Dendritic cell treated with granulocyte-macrophage colony-stimulating factor and Interleukin-4, amounts not matched to agents 40 ng/mL and 50 ng/mL, for 4 days (primary cell): ENCODE results near the gene SHMT2.
"Not testable (repeated sequence)": the region's sequence is repeated elsewhere in the genome, so short reads cannot be mapped to it uniquely, and the experiment has no call there.

Source experiments
- H3K27ac Mint-ChIP-seq: one replicate; pipeline ENCODE4 v1.8.0; 2022; ENCODE audit warnings: mild to moderate bottlenecking, mixed read lengths
- H3K27me3 Mint-ChIP-seq: one replicate; pipeline ENCODE4 v1.8.0; 2022; ENCODE audit warnings: mild to moderate bottlenecking, mixed read lengths
- H3K36me3 Mint-ChIP-seq: one replicate; pipeline ENCODE4 v1.8.0; 2022; ENCODE audit warnings: low read depth, mixed read lengths
- H3K4me1 Mint-ChIP-seq: one replicate; pipeline ENCODE4 v1.8.0; 2022; ENCODE audit warnings: low read depth, mixed read lengths
- H3K4me3 Mint-ChIP-seq: one replicate; pipeline ENCODE4 v1.8.0; 2022; ENCODE audit warnings: mild to moderate bottlenecking, moderate library complexity, mixed read lengths
- H3K9me3 Mint-ChIP-seq: one replicate; pipeline ENCODE4 v1.8.0; 2022; ENCODE audit warnings: mixed read lengths
- intact Hi-C: fragments of 100-400 bp; cut with micrococcal nuclease; formaldehyde crosslinking; loops from one replicate; pipeline ENCODE4 v1.15.0; 2022

SHMT2 gene

DNA sequence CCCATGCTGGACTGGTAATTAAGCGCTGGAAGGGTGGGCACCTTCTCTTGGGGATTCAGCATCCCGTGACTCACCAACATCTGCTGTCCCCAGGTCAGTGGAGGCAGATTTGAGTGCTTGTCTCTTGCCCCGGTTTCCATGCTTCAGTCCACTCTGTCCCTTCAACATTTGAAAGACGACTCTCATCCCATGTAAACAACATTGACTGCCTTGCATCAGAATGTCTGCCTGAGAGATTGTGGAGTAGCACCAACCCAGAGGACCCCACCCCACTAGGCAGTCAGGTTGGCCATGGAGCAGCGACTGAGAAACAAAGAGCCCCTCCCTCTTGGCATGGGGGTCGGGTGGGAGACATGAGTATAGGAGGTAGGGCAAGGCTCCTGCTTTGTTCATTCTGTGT is 26.4 kb downstream of the SHMT2 start:
- peaks cover 79% of the 10 kb centered on the region for H3K36me3 Mint-ChIP-seq
- H3K4me1 Mint-ChIP-seq, result no peaks in the 10 kb centered on the region
- H3K4me3 Mint-ChIP-seq, result no peak overlapping the region
- no peaks in the 10 kb centered on the region for H3K9me3 Mint-ChIP-seq
- intact Hi-C loops, result no loop called here
- no peak overlapping the region for H3K27ac Mint-ChIP-seq
- no peaks in the 10 kb centered on the region for H3K27me3 Mint-ChIP-seq

DNA sequence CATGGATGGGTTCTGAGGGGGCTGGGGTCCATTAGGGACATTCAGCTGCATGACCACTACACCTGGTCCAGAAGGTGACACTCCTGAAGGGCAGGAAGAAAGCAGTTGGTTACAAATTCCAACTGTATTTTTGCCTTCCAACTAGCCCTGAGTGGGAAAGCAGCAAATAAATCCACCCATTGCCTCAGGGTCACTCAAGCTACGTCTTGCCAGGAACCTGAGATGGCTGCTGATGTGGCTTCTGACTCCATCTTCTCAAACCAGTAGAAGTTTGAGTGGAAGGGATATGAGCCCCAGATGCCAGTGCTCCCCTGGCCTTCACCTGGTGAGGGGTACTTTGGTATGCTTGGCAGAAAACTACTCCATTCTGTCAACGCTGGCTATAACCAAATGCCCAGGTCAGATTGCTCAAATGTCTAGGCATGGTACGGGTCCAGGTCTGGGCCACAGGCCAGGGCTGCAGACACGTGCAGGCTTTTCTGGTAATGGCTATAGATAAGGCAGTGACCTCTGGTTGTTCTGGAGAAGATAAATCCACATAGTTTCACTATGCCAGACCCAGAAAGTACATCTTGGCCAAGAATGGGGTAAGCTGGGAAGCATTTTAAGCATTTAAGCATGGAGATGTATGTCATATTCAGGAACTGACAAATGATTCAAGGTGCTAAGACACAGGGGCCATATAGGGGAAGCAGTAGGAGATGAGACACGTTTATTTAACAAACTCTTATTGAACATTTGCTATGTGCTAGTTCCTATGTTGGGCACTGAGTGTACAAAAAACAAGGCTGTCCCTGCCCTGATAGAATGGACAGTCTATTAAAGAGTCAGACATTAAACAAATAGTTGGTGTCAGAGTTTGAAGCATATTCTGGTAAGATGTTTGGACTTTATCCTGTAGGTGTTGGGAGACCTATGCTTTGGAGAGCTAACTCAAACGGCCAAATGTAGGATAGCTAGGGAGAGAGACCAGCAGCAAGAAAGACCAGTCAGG is 29.8 kb downstream of the SHMT2 start:
- Mint-ChIP-seq H3K27me3 (no peaks in the 10 kb centered on the region), H3K27ac (no peak overlapping the region), H3K9me3 (no peaks in the 10 kb centered on the region), H3K36me3 (peaks cover 96% of the 10 kb centered on the region), H3K4me3 (no peak overlapping the region), H3K4me1 (no peaks in the 10 kb centered on the region)
- intact Hi-C loops, result no loop called here

DNA sequence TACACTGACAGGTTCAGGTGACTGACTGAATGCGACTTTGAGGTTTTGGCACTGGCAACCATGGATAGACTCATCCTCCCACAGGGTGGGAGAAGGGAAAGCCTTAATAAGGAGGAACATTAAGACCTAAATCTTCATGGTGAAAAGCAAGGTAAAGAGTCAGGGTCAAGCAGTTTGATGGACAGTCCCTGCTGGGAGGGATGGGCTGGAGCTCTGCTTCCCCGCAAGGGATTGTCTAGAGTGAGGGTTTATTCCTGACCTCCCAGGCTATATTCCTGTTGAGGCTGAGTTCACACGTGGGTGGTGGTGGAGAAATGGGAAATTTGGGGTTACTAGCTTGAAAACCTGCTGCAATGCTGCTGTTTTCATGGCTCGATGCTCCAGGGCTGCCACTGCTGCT is 30.9 kb downstream of the SHMT2 start:
- Mint-ChIP-seq H3K9me3 (no peaks in the 10 kb centered on the region), H3K4me1 (no peaks in the 10 kb centered on the region), H3K27me3 (no peaks in the 10 kb centered on the region), H3K36me3 (peaks cover 96% of the 10 kb centered on the region), H3K27ac (no peak overlapping the region), H3K4me3 (no peak overlapping the region)
- intact Hi-C loops, result loop anchor here (5.0 kb wide), 1 partner anchor 192 kb away; no protein-coding TSS in a partner anchor

DNA sequence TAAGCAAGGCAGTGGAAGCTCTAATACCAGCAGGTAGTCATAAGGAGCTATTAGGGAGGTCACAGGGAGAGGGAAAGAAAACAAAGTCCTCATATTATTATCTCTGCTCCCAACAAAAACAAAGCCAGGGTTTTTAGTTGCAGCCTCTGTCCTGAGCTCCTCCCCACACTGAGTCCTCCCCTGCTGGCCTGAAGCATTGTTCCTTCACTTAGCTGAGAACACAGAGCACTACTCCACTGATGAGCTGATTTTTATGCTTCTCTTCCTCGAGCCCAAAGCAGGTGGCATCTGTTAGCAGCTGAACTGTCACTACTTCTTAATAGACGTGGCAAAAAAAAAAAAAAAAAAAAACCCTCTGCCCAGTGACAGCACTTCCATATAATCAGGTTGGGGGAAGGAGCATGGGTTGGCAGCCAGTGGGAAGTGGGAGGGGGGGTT is 31.9 kb downstream of the SHMT2 start:
- Mint-ChIP-seq H3K36me3 (peaks cover 96% of the 10 kb centered on the region), H3K9me3 (no peaks in the 10 kb centered on the region)

DNA sequence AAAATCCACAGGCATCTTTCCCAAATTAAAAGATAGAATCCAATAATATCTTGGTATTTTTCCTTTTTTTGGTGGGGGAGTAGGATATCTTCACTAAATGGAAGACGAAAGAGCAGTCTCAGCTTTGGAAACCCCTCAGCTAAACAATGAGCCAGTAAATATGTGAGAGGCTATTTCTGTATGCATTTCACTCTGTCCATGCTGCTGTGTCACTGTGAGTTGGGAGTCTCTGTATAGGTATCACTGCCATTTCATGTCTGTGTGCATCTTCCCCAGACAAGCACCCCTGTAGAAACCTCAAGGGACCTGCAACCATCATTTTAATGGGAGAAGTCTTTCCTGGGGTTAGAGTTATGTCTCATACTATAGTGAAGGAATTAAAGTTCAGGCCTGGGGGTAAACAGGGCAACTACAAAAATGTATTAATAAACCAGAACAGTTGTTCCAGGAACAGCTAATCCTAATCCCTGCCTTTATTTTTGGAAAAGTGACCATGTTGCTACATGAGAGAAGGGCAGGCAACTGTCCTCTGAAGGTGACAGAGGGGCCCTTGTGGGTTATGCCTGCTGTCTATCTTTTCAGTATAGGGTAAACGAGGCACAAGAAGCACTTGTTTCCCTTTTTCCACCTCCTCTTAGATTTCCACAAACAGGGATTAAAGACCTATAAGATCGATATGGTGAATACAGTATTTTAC is 32.8 kb downstream of the SHMT2 start:
- Mint-ChIP-seq H3K36me3 (peaks cover 96% of the 10 kb centered on the region), H3K9me3 (no peaks in the 10 kb centered on the region), H3K4me3 (no peak overlapping the region), H3K27me3 (no peaks in the 10 kb centered on the region), H3K4me1 (no peaks in the 10 kb centered on the region), H3K27ac (no peak overlapping the region)
- intact Hi-C loops, result loop anchor here (5.0 kb wide), 1 partner anchor 190 kb away; no protein-coding TSS in a partner anchor

More for the DNA sequence above, 31.9 kb downstream of the SHMT2 start:
- intact Hi-C loops, result loop anchor here (5.0 kb wide), 1 partner anchor 191 kb away; no protein-coding TSS in a partner anchor
- no peak overlapping the region for H3K27ac Mint-ChIP-seq
- no peaks in the 10 kb centered on the region for H3K4me1 Mint-ChIP-seq
- no peaks in the 10 kb centered on the region for H3K27me3 Mint-ChIP-seq
- H3K4me3 Mint-ChIP-seq, result no peak overlapping the region

DNA sequence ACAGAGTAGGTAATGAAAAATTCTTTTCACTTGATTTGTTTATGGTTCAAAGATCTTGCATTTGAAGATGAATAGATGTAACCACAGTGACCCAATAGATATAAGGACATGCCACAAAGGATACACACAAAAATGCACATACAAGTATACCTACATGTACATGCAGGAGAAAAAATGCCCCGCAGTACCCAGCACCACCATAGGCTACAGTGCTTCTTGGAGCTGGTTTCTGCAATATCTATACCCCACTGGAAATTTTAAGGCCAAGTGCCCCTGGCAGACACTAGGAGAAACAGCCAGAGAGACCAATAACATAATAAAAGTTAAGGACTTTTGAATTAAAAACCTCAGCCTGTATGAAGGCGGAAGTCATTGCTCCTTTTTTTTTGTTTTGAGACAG is 33.6 kb downstream of the SHMT2 start:
- H3K27me3 Mint-ChIP-seq, result no peaks in the 10 kb centered on the region
- no peak overlapping the region for H3K27ac Mint-ChIP-seq
- peaks cover 96% of the 10 kb centered on the region for H3K36me3 Mint-ChIP-seq
- intact Hi-C loops, result loop anchor here (5.0 kb wide), 1 partner anchor 189 kb away; no protein-coding TSS in a partner anchor
- no peak overlapping the region for H3K4me3 Mint-ChIP-seq
- H3K9me3 Mint-ChIP-seq, result no peaks in the 10 kb centered on the region
- H3K4me1 Mint-ChIP-seq, result peaks cover 2% of the 10 kb centered on the region

DNA sequence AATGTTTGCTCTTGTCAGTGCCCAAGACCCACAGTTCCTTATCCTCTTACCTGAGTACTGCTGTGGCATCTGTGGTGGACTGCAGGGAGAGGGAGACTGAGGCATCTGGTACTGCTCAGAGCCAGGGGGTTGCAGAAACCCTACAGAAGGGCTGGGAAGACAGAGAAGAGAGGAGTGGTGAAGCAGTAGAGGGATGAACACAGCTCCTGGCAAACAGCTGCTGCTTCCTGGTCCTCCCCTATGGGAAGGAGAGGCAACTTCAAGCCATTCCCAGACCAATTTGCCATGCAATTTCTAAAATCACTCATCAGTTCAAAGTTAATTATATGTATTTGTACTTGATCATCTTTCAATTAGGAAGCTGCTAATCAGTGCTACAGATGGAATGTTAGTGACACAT is 37.2 kb downstream of the SHMT2 start:
- Mint-ChIP-seq H3K4me3 (no peak overlapping the region), H3K4me1 (peaks cover 19% of the 10 kb centered on the region), H3K27me3 (no peaks in the 10 kb centered on the region), H3K27ac (no peak overlapping the region), H3K9me3 (no peaks in the 10 kb centered on the region), H3K36me3 (peaks cover 96% of the 10 kb centered on the region)
- intact Hi-C loops, result no loop called here

DNA sequence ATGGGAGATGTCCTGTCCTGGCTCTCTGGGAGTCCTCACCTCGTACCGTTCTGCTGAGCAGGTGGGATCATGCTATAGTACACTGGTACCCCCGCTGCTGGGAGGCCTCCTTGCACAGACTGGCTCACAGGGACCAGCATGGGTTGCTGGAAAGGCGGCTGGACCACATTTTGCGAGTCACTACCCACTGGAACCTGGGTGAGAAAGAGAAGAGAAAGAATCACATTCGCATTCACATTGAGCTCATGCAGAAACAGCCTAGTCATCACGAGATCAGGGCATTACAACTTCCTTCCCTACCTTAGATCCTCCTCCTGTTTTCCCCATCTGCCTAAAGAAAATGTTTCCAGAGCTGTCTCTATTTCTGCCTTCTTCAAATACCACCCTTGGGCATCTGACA is 38.8 kb downstream of the SHMT2 start:
- H3K4me1 Mint-ChIP-seq, result peaks cover 28% of the 10 kb centered on the region
- no peak overlapping the region for H3K4me3 Mint-ChIP-seq
- H3K9me3 Mint-ChIP-seq, result no peaks in the 10 kb centered on the region
- peaks cover 95% of the 10 kb centered on the region for H3K36me3 Mint-ChIP-seq
- no peaks in the 10 kb centered on the region for H3K27me3 Mint-ChIP-seq
- intact Hi-C loops, result no loop called here
- peak overlapping the region; percentile 53 for H3K27ac Mint-ChIP-seq

DNA sequence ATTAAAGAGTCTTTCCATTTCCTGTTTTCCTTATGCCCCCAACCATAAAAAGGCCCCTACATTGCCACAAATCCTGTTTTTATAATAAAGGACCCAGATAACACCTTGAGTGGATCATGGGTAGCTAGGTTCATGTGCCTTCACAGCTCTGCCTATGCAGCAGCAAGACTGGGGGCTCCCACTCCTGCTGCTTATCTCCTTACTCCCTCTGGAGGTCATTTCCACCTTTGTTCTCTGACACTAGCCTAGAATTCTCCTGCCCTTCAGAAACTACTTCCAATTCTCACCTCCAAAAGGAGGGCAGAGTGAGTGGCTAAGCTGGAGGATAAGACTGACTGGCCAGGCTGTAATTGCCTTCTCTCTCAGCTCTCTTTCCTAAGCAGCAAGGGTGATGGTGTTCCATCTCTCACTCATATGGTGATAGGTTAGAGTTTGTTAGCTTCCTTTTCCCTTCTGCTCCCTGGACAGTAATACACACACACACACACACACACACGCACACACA is 41.5 kb downstream of the SHMT2 start:
- Mint-ChIP-seq H3K27ac (no peak overlapping the region), H3K4me3 (no peak overlapping the region), H3K9me3 (no peaks in the 10 kb centered on the region), H3K4me1 (peaks cover 28% of the 10 kb centered on the region), H3K27me3 (no peaks in the 10 kb centered on the region), H3K36me3 (peaks cover 99% of the 10 kb centered on the region)
- intact Hi-C loops, result no loop called here

DNA sequence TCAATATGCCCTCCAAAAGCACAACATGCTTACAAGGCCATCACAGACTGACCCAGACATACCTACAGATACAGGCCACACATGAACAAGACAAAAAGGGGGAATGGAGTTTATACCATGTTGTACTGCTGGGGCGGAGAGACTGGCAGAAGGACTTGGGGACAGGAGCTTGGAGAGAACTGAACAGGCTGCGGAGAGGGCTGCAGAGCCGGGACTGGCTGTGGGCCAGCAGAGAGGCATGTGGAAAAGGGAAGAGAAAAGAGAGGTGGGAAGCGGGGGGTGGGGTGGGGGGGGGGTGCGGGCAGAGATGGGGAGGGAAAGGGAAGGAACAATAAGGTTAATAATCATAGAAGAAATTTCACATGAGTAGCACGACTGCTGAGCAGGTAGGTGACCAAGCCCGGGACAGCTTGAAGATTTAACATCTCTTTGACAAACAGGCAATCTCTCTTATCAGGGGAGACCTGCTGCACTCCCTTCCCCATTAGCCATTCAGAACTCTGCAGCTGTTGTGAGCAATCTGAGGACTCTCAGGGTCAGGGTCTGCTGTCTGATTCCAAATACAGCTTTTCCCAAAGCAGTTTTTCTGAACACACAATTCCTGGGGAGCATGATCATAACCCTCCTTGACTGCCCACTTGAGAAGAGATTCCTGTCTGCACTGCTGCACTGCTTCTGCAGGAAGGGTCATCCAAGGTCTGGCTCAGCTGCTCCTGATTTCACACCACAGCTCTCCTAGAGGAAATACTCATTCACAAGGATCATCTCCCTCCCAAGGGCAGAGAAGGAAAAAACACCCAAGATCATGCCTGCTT is 43.0 kb downstream of the SHMT2 start:
- H3K27ac Mint-ChIP-seq, result peak overlapping the region; percentile 10

DNA sequence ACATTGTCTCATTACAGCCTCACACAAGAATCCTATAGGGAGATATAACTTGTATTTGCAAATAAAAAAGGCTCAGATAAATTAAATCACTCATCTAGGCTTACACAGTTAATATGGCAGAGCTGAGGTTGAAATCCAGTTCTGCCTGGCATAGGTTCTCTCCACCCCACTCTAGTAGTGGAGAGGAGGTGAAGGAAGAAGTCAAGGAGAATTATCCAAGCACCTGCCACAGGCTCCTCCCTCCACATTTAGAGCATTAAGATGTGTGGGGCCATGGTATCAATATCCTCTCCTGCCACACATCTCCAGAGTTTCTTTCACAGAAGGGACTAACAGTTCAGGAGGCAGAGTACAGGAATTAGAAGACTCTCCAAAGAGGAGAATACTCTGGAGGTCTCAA is 44.0 kb downstream of the SHMT2 start:
- peaks cover 99% of the 10 kb centered on the region for H3K36me3 Mint-ChIP-seq
- peaks cover 22% of the 10 kb centered on the region for H3K4me1 Mint-ChIP-seq
- no peaks in the 10 kb centered on the region for H3K9me3 Mint-ChIP-seq
- intact Hi-C loops, result no loop called here
- H3K27me3 Mint-ChIP-seq, result no peaks in the 10 kb centered on the region
- H3K4me3 Mint-ChIP-seq, result no peak overlapping the region
- H3K27ac Mint-ChIP-seq, result no peak overlapping the region

More for the DNA sequence above, 43.0 kb downstream of the SHMT2 start:
- no peaks in the 10 kb centered on the region for H3K9me3 Mint-ChIP-seq
- peaks cover 28% of the 10 kb centered on the region for H3K4me1 Mint-ChIP-seq
- peaks cover 99% of the 10 kb centered on the region for H3K36me3 Mint-ChIP-seq
- no peaks in the 10 kb centered on the region for H3K27me3 Mint-ChIP-seq
- H3K4me3 Mint-ChIP-seq, result no peak overlapping the region
- intact Hi-C loops, result no loop called here

DNA sequence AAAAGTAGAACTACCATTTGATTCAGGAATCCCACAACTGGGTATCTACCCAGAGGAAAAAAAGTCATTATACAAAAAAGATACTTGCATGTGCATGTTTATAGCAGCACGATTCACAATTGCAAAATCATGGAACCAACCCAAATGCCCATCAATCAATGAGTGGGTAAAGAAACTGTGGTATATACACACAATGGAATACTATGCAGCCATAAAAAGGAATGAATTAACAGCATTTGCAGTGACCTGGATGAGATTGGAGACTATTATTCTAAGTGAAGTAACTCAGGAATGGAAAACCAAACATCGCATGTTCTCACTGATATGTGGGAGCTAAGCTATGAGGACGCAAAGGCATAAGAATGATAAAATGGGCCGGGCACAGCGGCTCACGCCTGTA is 46.7 kb downstream of the SHMT2 start:
- peaks cover 96% of the 10 kb centered on the region for H3K36me3 Mint-ChIP-seq
- H3K4me3 Mint-ChIP-seq, H3K27ac Mint-ChIP-seq, H3K27me3 Mint-ChIP-seq, H3K9me3 Mint-ChIP-seq, intact Hi-C loops: not testable (repeated sequence)
- H3K4me1 Mint-ChIP-seq, result peaks cover 21% of the 10 kb centered on the region

DNA sequence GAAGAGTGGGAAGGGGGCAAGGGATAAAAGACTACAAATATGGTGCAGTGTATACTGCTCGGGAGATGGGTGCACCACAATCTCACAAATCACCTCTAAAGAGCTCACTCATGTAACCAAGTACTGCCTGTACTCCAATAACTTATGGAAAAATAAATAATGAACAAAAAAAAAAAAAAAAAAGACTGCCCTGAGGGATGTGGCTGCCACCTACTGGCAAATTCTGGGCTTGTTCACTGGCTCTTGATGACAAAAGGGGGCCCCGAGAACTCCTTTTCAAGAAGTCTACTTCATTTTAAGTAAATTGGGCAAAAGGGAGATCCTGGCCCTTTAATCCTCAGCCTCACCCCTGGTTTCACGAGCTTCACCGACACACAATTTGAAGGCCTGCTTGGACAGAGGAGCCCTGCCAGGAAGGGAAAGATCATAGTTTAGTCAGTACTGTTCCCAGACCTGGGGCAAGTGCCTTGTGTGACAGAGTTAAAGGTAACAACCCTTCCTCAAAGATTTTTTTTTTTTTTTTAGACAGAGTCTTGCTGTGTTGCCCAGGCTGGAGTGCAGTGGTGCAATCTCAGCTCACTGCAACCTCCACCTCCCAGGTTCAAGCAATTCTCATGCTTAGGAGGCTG is 47.5 kb downstream of the SHMT2 start:
- Mint-ChIP-seq H3K36me3 (peaks cover 98% of the 10 kb centered on the region), H3K27ac (no peak overlapping the region), H3K9me3 (no peaks in the 10 kb centered on the region), H3K27me3 (no peaks in the 10 kb centered on the region), H3K4me1 (peaks cover 21% of the 10 kb centered on the region), H3K4me3 (no peak overlapping the region)
- intact Hi-C loops, result no loop called here
